GM12878 (cell line): ENCODE data around the gene ZNF416. TPM values are rescaled to one million over a fixed set of nuclear protein-coding genes. Genes with fewer than 3 reads are reported as not detected.

ENCODE experiments used
- CBX3 ChIP-seq: fragments of 200-600 bp; sonication (generic); IDR thresholded peaks from 2 replicates; pipeline ENCODE4 v1.6.1; 2016; ENCODE audit warnings: low read depth, borderline replicate concordance
- CREB1 ChIP-seq: IDR thresholded peaks from 2 replicates; pipeline ENCODE4 v1.6.1; 2012; ENCODE audit warnings: low read depth, mild to moderate bottlenecking, inconsistent platforms
- DPF2 ChIP-seq: fragments of 450-650 bp; IDR thresholded peaks from 2 replicates; pipeline ENCODE4 v1.6.1; 2017; ENCODE audit warnings: mild to moderate bottlenecking
- EZH2 ChIP-seq: IDR thresholded peaks from 2 replicates; pipeline ENCODE4 v1.6.1; 2012; ENCODE audit warnings: low read depth, mild to moderate bottlenecking, control low read depth, inconsistent platforms, low read length, borderline replicate concordance; ENCODE audit not compliant: control insufficient read depth
- IKZF1 ChIP-seq: fragments of 450-650 bp; conservative IDR thresholded peaks from 2 replicates; pipeline ENCODE4 v1.6.1; 2017; ENCODE audit warnings: antibody characterized with exemption, mild to moderate bottlenecking
- JUNB ChIP-seq: IDR thresholded peaks from 2 replicates; pipeline ENCODE4 v1.6.1; 2016; ENCODE audit warnings: antibody characterized with exemption, mild to moderate bottlenecking
- MEF2A ChIP-seq: IDR thresholded peaks from 2 replicates; pipeline ENCODE4 v1.6.1; 2011; ENCODE audit warnings: low read depth, mild to moderate bottlenecking, low read length, moderate library complexity; ENCODE audit not compliant: insufficient read depth
- PML ChIP-seq: IDR thresholded peaks from 2 replicates; pipeline ENCODE4 v1.6.1; 2012; ENCODE audit warnings: low read length, inconsistent platforms
- POU2F2 ChIP-seq: IDR thresholded peaks from 3 replicates; pipeline ENCODE4 v1.6.1; 2011; ENCODE audit warnings: low read depth, mild to moderate bottlenecking, low read length, borderline replicate concordance
- RAD21 ChIP-seq: IDR thresholded peaks from 2 replicates; pipeline ENCODE4 v1.6.1; 2011; ENCODE audit warnings: mild to moderate bottlenecking, low read depth, low read length, moderate library complexity; ENCODE audit not compliant: insufficient read depth
- TAF1 ChIP-seq: IDR thresholded peaks from 2 replicates; pipeline ENCODE4 v1.6.1; 2011; ENCODE audit warnings: mild to moderate bottlenecking, low read depth, low read length, borderline replicate concordance
- YBX1 ChIP-seq: fragments of 450-650 bp; IDR thresholded peaks from 2 replicates; pipeline ENCODE4 v1.6.1; 2016; ENCODE audit warnings: antibody characterized with exemption
- polyA plus RNA-seq, 11 experiments: library from polyadenylated mRNA; depleted of rRNA in 4 of 11; unstranded in 6 of 11; stranded (reverse) in 5 of 11; fragments of >200 nt; fragmentation: Nextera tagmentation in 4 of 11; fragmentation: Illumina TruSeq in 1 of 11; extraction: Ambion mirVana in 4 of 11; extraction: Trizol in 1 of 11; gene quantifications; 1 replicate in 1 of 11; 2 replicates in 10 of 11; pipeline versions ENCODE4 v1.2.1 to v1.2.3, GENCODE V29; 2011 to 2016; ENCODE audit warnings: inconsistent platforms in 2 of 11, missing spikeins in 2 of 11, low read depth in 1 of 11
- total RNA-seq, 4 experiments: library from RNA; depleted of rRNA in 3 of 4; stranded (reverse); fragments of >200 nt in 3 of 4; fragmentation: Illumina TruSeq in 1 of 4; extraction: Trizol in 1 of 4; gene quantifications; 2 replicates each; pipeline versions ENCODE4 v1.2.1 to v1.2.3, GENCODE V29; 2013 to 2021
- TF ChIP-seq, protein P1 (sequence below): fragments of 450-650 bp; IDR thresholded peaks from 2 replicates; pipeline ENCODE4 v1.6.1; 2016; ENCODE audit warnings: mild to moderate bottlenecking, moderate library complexity, borderline replicate concordance
- TF ChIP-seq, protein P2 (sequence below): fragments of 150-350 bp; IDR thresholded peaks from 2 replicates; pipeline ENCODE4 v1.6.1; 2014; ENCODE audit warnings: mild to moderate bottlenecking, low read depth, low read length
- TF ChIP-seq, protein P3 (sequence below): fragments of 450-650 bp; IDR thresholded peaks from 2 replicates; pipeline ENCODE4 v1.6.1; 2017; ENCODE audit warnings: mild to moderate bottlenecking, moderate library complexity
- TF ChIP-seq, protein P4 (sequence below): fragments of 450-650 bp; IDR thresholded peaks from 2 replicates; pipeline ENCODE4 v1.6.1; 2017; ENCODE audit warnings: mild to moderate bottlenecking, low read depth, inconsistent platforms; ENCODE audit not compliant: poor library complexity, severe bottlenecking

Gene ZNF416
- total and polyA plus RNA-seq, 10 of the 15 experiments (the other 5 are each of a cell fraction or from before 2014, with no cell fraction given) = 1.2 to 5.4 (median 4.7) TPM

DNA sequence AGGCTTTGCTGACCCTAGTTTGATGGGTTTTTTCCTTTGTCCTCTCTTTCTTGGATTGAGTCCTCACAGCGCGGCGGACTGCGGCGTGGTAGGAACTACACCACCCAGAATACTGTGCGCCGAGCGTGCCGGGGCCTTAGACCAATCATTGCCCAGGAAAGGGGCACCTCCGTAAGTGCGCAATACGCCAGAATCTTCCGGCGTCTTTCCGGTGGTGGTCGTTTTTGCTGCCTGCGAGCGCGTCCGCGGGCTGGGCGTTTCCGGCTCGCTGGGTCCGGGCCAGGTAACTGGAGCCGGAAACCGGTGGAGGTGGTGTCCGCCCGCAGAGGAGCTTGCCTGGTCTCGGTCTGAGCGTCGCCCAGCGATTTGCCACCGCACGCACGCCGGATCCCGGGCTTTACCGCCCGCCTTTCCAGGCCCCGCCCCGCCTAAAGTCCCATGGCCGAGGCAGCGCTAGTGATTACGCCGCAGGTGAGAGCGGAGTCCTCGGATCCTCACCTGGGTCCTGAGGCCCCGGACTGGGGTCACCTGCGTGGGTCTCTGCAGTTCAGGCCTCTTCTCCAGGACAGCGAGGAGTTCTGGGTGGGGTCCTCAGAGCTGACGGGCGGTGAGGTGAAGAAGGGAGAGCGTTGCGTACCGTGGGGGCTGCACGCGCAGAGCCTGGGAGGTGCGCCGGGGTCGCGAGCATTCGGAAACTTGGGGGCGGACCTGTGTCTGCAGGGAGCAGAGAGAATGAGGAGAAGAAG lies 51.4 kb downstream of the ZNF416 start, which contains the start of gene ZNF549 (continued):
- TF ChIP-seq, protein P1, sequence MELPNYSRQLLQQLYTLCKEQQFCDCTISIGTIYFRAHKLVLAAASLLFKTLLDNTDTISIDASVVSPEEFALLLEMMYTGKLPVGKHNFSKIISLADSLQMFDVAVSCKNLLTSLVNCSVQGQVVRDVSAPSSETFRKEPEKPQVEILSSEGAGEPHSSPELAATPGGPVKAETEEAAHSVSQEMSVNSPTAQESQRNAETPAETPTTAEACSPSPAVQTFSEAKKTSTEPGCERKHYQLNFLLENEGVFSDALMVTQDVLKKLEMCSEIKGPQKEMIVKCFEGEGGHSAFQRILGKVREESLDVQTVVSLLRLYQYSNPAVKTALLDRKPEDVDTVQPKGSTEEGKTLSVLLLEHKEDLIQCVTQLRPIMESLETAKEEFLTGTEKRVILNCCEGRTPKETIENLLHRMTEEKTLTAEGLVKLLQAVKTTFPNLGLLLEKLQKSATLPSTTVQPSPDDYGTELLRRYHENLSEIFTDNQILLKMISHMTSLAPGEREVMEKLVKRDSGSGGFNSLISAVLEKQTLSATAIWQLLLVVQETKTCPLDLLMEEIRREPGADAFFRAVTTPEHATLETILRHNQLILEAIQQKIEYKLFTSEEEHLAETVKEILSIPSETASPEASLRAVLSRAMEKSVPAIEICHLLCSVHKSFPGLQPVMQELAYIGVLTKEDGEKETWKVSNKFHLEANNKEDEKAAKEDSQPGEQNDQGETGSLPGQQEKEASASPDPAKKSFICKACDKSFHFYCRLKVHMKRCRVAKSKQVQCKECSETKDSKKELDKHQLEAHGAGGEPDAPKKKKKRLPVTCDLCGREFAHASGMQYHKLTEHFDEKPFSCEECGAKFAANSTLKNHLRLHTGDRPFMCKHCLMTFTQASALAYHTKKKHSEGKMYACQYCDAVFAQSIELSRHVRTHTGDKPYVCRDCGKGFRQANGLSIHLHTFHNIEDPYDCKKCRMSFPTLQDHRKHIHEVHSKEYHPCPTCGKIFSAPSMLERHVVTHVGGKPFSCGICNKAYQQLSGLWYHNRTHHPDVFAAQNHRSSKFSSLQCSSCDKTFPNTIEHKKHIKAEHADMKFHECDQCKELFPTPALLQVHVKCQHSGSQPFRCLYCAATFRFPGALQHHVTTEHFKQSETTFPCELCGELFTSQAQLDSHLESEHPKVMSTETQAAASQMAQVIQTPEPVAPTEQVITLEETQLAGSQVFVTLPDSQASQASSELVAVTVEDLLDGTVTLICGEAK = peak; percentile 96
- TF ChIP-seq, protein P2, sequence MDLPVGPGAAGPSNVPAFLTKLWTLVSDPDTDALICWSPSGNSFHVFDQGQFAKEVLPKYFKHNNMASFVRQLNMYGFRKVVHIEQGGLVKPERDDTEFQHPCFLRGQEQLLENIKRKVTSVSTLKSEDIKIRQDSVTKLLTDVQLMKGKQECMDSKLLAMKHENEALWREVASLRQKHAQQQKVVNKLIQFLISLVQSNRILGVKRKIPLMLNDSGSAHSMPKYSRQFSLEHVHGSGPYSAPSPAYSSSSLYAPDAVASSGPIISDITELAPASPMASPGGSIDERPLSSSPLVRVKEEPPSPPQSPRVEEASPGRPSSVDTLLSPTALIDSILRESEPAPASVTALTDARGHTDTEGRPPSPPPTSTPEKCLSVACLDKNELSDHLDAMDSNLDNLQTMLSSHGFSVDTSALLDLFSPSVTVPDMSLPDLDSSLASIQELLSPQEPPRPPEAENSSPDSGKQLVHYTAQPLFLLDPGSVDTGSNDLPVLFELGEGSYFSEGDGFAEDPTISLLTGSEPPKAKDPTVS = no peak
- TF ChIP-seq EZH2 (no peak), DPF2 (peak; percentile 37; the same call in 1 of the 2 replicates), POU2F2 (no peak), PML (0 out of 2 replicates have a peak, but pooled peaks have one; percentile 35), IKZF1 (peak; percentile 85), JUNB (no peak), CBX3 (no peak), TAF1 (peak; percentile 49; the same call in 1 of the 2 replicates), MEF2A (no peak), YBX1 (no peak), CREB1 (peak; percentile 85), RAD21 (no peak)
- TF ChIP-seq, protein P3, sequence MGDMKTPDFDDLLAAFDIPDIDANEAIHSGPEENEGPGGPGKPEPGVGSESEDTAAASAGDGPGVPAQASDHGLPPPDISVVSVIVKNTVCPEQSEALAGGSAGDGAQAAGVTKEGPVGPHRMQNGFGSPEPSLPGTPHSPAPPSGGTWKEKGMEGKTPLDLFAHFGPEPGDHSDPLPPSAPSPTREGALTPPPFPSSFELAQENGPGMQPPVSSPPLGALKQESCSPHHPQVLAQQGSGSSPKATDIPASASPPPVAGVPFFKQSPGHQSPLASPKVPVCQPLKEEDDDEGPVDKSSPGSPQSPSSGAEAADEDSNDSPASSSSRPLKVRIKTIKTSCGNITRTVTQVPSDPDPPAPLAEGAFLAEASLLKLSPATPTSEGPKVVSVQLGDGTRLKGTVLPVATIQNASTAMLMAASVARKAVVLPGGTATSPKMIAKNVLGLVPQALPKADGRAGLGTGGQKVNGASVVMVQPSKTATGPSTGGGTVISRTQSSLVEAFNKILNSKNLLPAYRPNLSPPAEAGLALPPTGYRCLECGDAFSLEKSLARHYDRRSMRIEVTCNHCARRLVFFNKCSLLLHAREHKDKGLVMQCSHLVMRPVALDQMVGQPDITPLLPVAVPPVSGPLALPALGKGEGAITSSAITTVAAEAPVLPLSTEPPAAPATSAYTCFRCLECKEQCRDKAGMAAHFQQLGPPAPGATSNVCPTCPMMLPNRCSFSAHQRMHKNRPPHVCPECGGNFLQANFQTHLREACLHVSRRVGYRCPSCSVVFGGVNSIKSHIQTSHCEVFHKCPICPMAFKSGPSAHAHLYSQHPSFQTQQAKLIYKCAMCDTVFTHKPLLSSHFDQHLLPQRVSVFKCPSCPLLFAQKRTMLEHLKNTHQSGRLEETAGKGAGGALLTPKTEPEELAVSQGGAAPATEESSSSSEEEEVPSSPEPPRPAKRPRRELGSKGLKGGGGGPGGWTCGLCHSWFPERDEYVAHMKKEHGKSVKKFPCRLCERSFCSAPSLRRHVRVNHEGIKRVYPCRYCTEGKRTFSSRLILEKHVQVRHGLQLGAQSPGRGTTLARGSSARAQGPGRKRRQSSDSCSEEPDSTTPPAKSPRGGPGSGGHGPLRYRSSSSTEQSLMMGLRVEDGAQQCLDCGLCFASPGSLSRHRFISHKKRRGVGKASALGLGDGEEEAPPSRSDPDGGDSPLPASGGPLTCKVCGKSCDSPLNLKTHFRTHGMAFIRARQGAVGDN = 0 out of 2 replicates have a peak, but pooled peaks have one; percentile 41
- TF ChIP-seq, protein P4, sequence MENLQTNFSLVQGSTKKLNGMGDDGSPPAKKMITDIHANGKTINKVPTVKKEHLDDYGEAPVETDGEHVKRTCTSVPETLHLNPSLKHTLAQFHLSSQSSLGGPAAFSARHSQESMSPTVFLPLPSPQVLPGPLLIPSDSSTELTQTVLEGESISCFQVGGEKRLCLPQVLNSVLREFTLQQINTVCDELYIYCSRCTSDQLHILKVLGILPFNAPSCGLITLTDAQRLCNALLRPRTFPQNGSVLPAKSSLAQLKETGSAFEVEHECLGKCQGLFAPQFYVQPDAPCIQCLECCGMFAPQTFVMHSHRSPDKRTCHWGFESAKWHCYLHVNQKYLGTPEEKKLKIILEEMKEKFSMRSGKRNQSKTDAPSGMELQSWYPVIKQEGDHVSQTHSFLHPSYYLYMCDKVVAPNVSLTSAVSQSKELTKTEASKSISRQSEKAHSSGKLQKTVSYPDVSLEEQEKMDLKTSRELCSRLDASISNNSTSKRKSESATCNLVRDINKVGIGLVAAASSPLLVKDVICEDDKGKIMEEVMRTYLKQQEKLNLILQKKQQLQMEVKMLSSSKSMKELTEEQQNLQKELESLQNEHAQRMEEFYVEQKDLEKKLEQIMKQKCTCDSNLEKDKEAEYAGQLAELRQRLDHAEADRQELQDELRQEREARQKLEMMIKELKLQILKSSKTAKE = no peak
